Esophagus muscularis mucosa (tissue), 4 donors: ENCODE results near the gene TBC1D2.

Source experiments
- CTCF ChIP-seq, 3 experiments: fragments of 200-600 bp in 2 of 3; fragments of 450-650 bp in 1 of 3; sonication (generic) in 2 of 3; IDR thresholded peaks; one replicate each; pipeline ENCODE4 v1.5.1; 2017 to 2019; ENCODE audit warnings: antibody characterized with exemption in 3 of 3, mild to moderate bottlenecking in 2 of 3, moderate library complexity in 1 of 3
- EP300 ChIP-seq: sonication (generic); formaldehyde crosslinking; IDR thresholded peaks from one replicate; pipeline ENCODE4 v1.6.1; 2017; ENCODE audit warnings: antibody characterized with exemption
- POLR2A ChIP-seq: fragments of 450-650 bp; IDR thresholded peaks from one replicate; pipeline ENCODE4 v1.6.1; 2017; ENCODE audit warnings: antibody characterized with exemption, moderate library complexity, mild to moderate bottlenecking, low read depth
- POLR2AphosphoS5 ChIP-seq, 2 donors: sonication (generic); formaldehyde crosslinking; IDR thresholded peaks; one replicate each; pipeline ENCODE4 v1.6.1; 2017; ENCODE audit warnings: antibody characterized with exemption in 2 of 2

DNA sequence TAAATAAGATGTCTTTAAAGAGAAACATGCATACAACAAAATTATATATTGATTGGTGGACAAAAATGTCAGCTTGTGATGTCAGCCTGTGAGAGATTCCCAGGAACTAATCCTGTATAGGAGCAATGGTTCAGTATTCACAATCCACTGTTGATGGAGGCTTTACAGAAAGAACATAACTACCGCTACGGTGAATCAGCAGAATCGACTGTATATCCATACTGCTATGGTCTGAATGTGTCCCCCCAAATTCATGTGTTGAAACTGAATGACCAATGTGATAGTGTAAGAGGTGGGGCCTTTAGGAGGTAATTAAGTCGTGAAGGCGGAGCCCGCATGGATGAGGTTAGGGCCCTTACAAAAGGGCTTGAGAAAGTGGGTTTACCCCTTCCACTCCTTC, 40.4 kb upstream of the TBC1D2 start:
- TF ChIP-seq POLR2A: no peak
- no peak for TF ChIP-seq CTCF (IDR thresholded peaks at IDR 0.05)
- no peak for TF ChIP-seq POLR2AphosphoS5 (IDR thresholded peaks at IDR 0.05)
- no peak for TF ChIP-seq EP300
